ENCODE data around the gene NT5C1B. TPM values are rescaled to one million over a fixed set of nuclear protein-coding genes. Genes with fewer than 3 reads are reported as not detected.

Gene NT5C1B
- total and polyA plus RNA-seq, 10 of the 15 experiments (the other 5 are each of a cell fraction or from before 2014, with no cell fraction given): 0.40 to 0.44 TPM; not detected in 8

DNA sequence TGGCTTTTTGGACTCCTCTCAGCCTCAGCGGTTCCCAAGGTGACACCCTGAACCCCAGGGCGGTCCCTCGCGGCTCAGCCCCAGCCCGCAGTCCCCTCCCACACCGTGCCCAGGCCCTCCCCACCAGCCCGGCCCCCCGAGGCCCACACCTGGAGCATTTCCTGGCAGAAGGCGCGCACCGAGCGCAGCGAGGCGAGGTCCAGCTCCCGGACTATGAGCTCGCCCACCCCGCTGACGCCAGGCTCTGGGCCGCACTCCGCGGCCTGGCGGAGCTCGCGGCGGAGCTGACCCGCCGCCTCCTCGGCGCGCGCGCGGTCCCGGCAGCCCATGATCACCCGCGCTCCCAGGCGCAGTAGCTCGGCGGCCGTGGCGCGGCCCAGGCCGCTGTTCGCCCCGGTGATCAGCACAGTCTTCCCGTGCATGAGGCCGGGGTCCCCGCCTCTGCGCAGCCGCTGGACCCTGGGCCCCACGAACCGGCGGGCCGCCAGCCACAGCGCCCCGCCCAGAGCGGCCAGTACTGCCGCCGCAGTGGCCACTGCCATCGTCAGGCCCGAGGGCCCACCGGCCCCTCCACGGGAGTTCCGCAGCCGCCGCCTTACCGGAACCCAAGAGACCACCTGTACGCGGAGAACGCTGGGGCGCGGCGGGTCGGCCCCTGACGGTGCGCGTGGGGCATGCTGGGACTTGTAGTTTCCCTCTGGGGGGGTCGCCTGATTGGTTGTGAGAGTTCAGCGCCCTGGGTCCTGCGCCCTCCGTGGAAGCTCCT lies 29.2 kb downstream of the NT5C1B start, which contains the start of gene RDH14 (continued):
- TF ChIP-seq EGR1 (IDR thresholded peaks at IDR 0.05; ENCODE audit: borderline replicate concordance in 1 of 2, low read depth in 2 of 2, low read length in 2 of 2) (peak; percentile 33 to 72; a peak in 2 of 3 replicates), JUND (IDR thresholded peaks at IDR 0.05; ENCODE audit: low read depth, low read length) (peak; percentile 72), ELK1 (IDR thresholded peaks at IDR 0.05; ENCODE audit: low read depth, low read length) (peak; percentile 71; the same call in 1 of the 2 replicates), ZNF384 (IDR thresholded peaks at IDR 0.05; ENCODE audit: borderline replicate concordance, low read depth, low read length) (no peak), BMI1 (IDR thresholded peaks at IDR 0.05; ENCODE audit: borderline replicate concordance) (0 out of 2 replicates have a peak, but pooled peaks have one; percentile 44), IKZF2 (IDR thresholded peaks at IDR 0.05) (no peak), ATF7 (IDR thresholded peaks at IDR 0.05; ENCODE audit: low read depth) (no peak), BRCA1 (IDR thresholded peaks at IDR 0.05; ENCODE audit: low read depth, low read length) (no peak), RUNX3 (IDR thresholded peaks at IDR 0.05; ENCODE audit: low read length) (0 out of 2 replicates have a peak, but pooled peaks have one; percentile 22), RELA (IDR thresholded peaks at IDR 0.05; ENCODE audit: borderline replicate concordance, partially characterized antibody) (peak; percentile 74), SIN3A (IDR thresholded peaks at IDR 0.05; ENCODE audit: low read depth, low read length) (peak; percentile 39; the same call in 1 of the 2 replicates), RAD51 (IDR thresholded peaks at IDR 0.05) (no peak), TAF1 (IDR thresholded peaks at IDR 0.05; ENCODE audit: borderline replicate concordance, low read depth, low read length) (peak; percentile 45; the same call in 1 of the 2 replicates), EP300 (IDR thresholded peaks at IDR 0.05; ENCODE audit: borderline replicate concordance in 1 of 2, control insufficient read depth in 1 of 2, low read depth in 2 of 2, low read length in 2 of 2) (no peak), RFX5 (IDR thresholded peaks at IDR 0.05; ENCODE audit: low read depth, low read length) (no peak), WRNIP1 (IDR thresholded peaks at IDR 0.05; ENCODE audit: borderline replicate concordance, low read depth, low read length) (no peak), NR2C1 (IDR thresholded peaks at IDR 0.05) (peak; percentile 82), PBX3 (IDR thresholded peaks at IDR 0.05; ENCODE audit: insufficient replicate concordance, low read depth, low read length) (no peak), STAT1 (conservative IDR thresholded peaks at IDR 0.05) (peak; percentile 34; the same call in 1 of the 2 replicates), RELB (IDR thresholded peaks at IDR 0.05; ENCODE audit: low read depth) (peak; percentile 97), NBN (IDR thresholded peaks at IDR 0.05) (no peak), RAD21 (IDR thresholded peaks at IDR 0.05; ENCODE audit: insufficient read depth, low read depth, low read length) (no peak)

Data from GM12878 (cell line).